Measurements from ENCODE around the gene ARHGEF9.

- TF ChIP-seq POLR2A (IDR thresholded peaks at IDR 0.05) = no peak
- no peak for TF ChIP-seq CTCF (IDR thresholded peaks at IDR 0.05)
Measured at GRCh38 chrX:63743596-63743995, 41.4 kb downstream of the ARHGEF9 start.
